CMK (cell line): ENCODE data around the gene GATAD2B.
"Not testable (repeated sequence)": the region's sequence is repeated elsewhere in the genome, so short reads cannot be mapped to it uniquely, and the experiment has no call there.

Source experiments
- DNase-seq: peaks from one replicate; pipeline ENCODE4 v3.0.0-alpha.2; 2010; ENCODE audit warnings: low read depth

The GATAD2B gene

GRCh38 chr1:153778051-153778823, 144.5 kb downstream of the GATAD2B start:
- no peak for DNase-seq

DNA sequence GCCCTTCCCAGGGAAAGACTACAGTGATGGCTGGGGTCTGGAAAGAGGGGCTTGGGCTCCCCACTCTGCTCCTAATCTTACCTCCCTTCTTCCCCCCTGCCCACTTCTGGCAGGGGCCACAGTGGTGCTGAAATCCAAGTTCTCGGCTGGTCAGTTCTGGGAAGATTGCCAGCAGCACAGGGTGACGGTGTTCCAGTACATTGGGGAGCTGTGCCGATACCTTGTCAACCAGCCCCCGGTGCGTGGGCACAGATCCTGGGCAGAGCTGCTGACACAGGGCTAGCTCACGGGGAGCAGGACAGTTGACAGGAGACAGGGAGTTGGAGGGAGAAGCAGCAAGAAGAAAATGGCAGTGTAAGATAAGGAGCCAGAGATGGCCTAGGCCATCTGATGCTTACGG, 145.1 kb downstream of the GATAD2B start:
- no peak for DNase-seq

DNA sequence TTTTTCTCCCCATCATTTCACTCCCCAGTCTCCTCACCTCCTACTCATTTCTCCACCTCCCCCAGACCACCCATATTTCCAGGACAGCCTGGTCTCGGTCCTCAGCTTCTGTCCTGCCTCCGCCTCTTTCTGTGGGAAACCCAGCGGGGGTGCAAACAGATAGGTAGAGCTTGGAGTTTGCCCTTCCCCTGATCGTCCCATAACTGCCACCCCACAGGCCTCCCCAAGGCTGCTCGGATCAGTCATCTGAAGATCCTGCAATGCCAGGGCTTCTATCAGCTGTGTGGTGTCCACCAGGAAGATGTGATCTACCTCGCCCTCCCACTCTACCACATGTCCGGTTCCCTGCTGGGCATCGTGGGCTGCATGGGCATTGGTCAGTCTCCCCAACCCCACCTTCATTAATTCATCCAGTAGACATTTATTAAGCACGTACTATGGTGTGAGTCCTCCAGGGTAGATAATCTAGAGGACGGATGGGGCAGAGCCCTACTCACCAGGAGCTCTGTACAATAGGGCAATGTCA, 145.9 kb downstream of the GATAD2B start:
- DNase-seq = no peak

DNA sequence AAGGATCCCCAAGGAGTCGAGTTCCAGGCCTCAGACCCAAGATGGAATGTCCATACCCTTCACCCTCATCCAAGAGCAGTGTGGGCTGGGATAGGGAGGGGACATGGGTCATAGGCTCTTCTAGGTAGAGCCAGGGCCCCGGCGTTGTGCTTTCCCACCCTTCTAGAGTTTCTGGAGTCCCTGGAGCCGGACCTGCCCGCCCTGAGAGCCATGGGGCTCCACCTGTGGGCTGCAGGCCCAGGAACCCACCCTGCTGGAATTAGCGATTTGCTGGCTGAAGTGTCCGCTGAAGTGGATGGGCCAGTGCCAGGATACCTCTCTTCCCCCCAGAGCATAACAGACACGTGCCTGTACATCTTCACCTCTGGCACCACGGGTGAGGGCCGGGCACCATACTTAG, 146.4 kb downstream of the GATAD2B start:
- DNase-seq = no peak

GRCh38 chr1:153775458-153776327, 147.1 kb downstream of the GATAD2B start:
- DNase-seq = no peak

GRCh38 chr1:153774780-153775457, 147.9 kb downstream of the GATAD2B start, which contains the start of gene SLC27A3:
TSS of gene SLC27A3 (plus strand) at chr1:153775407. CDS start at chr1:153775498, 91 bp downstream.
- DNase-seq = no peak

GRCh38 chr1:153774026-153774595, 148.7 kb downstream of the GATAD2B start:
- peak; percentile 70 for DNase-seq

- DNase-seq = peak; percentile 42
Measured at GRCh38 chr1:153773096-153773921, 149.5 kb downstream of the GATAD2B start.

DNA sequence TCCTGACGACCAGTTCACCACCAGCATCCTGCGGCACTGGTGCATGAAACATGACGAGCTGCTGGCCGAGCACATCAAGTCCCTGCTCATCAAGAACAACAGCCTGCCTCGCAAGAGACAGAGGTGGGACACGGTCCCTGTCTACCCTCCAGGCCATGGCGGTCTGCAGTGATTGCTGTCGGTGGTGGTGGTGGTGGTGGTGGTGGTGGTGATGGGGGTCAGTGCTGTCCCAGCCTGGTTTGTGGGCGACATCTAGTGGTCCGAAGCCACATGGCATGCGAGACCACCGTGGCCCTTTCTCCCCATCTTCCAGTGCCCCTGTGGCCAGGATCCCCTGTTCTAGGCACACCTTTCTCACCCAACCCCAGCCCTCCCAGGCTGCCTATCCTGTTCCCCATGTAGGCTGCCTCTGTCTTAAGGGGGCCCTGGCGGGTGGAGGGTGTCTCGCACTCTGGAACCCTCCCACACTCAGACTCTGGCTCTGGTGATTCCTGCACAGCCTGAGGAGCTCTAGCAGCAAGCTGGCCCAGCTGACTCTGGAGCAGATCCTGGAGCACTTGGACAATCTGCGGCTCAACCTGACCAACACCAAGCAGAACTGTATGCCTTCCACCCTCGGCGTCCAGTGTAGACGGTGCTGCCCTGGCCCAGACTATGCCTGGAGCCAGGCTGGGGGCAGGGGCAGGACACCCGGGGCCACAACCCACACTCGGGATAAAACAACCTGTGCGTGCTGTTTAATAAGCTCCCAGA, 150.8 kb downstream of the GATAD2B start:
- no peak for DNase-seq

GRCh38 chr1:153771261-153771660, 151.5 kb downstream of the GATAD2B start:
- no peak for DNase-seq

- DNase-seq = no peak
Measured at GRCh38 chr1:153770797-153771196, 152.0 kb downstream of the GATAD2B start.

GRCh38 chr1:153769221-153769620, 153.6 kb downstream of the GATAD2B start:
- DNase-seq = no peak

GRCh38 chr1:153768316-153769181, 154.2 kb downstream of the GATAD2B start:
- no peak for DNase-seq

DNA sequence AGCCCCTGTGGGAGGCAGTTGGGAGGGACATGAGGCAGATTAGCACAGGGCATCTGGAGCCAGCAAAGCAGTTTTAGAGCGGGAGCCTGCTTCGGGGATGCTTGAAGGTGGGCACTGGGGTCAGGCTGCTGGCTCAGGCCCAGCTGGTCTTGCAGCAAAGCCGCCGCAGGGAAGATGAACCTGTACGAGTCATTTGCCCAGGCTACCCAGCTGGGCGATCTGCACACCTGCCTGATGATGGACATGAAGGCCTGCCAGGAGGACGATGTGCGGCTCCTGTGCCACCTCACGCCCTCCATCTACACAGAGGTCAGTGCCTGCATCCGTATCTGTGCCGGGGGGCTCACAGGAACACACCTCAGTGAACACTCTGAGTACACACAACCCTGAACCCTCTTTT, 155.3 kb downstream of the GATAD2B start:
- DNase-seq = no peak

DNA sequence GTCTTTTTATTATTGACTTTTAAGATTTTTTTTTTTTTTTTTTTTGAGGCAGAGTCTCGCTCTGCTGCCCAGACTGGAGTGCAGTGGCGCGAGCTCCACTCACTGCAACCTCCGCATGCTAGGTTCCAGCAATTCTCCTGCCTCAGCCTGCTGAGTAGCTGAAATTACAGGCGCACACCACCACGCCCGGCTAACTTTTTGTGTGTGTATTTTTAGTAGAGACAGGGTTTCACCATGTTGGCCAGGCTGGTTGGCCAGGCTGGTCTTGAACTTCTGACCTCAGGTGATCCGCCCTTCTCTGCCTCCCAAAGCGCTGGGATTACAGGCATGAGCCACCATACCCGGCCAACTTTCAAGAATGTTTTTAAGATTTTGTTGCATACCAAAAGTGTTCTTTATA, 156.1 kb downstream of the GATAD2B start:
- DNase-seq = not testable (repeated sequence)

GRCh38 chr1:153764310-153764709, 158.5 kb downstream of the GATAD2B start:
- no peak for DNase-seq

DNA sequence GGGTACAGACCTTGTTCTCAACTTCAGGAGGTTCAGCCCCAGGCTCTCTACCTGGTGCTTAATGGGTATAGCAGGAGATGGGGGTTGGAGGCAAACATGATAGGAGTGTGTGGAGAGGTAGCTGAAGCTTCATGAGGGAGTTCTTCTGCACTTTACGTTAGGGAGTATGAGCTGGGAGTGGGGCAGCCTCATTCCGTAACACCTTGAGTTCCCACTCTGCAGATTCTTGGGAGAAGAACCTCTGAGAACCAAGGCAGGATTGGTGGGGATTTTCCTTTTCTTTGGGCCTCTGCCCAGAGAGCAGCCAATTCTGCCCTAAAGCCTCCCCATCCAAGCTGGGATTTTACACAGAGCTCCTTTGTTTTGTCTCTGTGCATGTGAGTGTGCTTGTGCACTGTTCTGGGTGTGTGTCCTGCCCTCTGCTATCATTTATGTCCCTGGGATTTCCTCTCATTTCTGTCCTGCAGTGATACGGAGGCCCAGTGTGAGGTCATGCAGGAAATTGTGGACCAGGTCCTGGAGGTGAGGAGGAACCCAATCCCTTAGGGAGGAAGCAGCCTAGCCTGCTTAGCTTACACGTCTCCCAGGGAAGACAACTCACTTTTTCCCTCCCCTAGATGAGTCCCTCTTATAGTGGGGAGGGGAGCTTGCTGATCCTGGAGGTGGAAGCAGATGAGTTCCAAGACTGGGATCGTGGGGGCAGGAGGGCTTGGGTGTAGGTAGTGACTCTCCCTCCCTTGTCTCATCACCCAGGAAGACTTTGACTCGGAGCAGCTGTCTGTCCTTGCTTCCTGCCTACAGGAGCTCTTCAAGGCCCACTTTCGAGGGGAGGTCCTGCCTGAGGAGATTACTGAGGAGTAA, 159.2 kb downstream of the GATAD2B start:
- no peak for DNase-seq

GRCh38 chr1:153760440-153760839, 162.3 kb downstream of the GATAD2B start:
- DNase-seq = no peak
